Tibial nerve (tissue), 4 donors: ENCODE results near the gene CACNA1I.

Experiments
- CTCF ChIP-seq, 5 experiments: fragments of 200-600 bp in 3 of 5; fragments of 450-650 bp in 2 of 5; sonication (generic) in 3 of 5; IDR thresholded peaks; one replicate each; pipeline ENCODE4 v1.5.1; 2016 to 2019; ENCODE audit warnings: antibody characterized with exemption in 5 of 5, mild to moderate bottlenecking in 3 of 5, moderate library complexity in 2 of 5
- EP300 ChIP-seq, 2 donors: sonication (generic); formaldehyde crosslinking; IDR thresholded peaks; one replicate each; pipeline ENCODE4 v1.6.1; 2017; ENCODE audit warnings: antibody characterized with exemption in 2 of 2, mild to moderate bottlenecking in 1 of 2
- POLR2A ChIP-seq, 2 donors: fragments of 450-650 bp; IDR thresholded peaks; one replicate each; pipeline ENCODE4 v1.6.1; 2017; ENCODE audit warnings: antibody characterized with exemption in 2 of 2, mild to moderate bottlenecking in 2 of 2, moderate library complexity in 2 of 2

- TF ChIP-seq EP300 (IDR thresholded peaks at IDR 0.05): no peak
- no peak for TF ChIP-seq POLR2A (IDR thresholded peaks at IDR 0.05)
- TF ChIP-seq CTCF (IDR thresholded peaks at IDR 0.05): no peak
Observed at GRCh38 chr22:39665661-39666431, 95.3 kb downstream of the CACNA1I start.
